ENCODE measurements around the gene SLC36A2.
"Not testable (repeated sequence)": the region's sequence is repeated elsewhere in the genome, so short reads cannot be mapped to it uniquely, and the experiment has no call there.

SLC36A2 gene

GRCh38 chr5:151347369-151347768 lies at the start of gene SLC36A2:
TSS of gene SLC36A2 (minus strand) at chr5:151347559. CDS start at chr5:151347460, 99 bp downstream.
- DNase-seq, result no peak

- no peak for DNase-seq
These were observed 41.6 kb upstream of the SLC36A2 start for GRCh38 chr5:151388960-151389359.

GRCh38 chr5:151384106-151384505 lies 36.7 kb upstream of the SLC36A2 start:
- DNase-seq, result no peak

GRCh38 chr5:151383011-151383410 lies 35.7 kb upstream of the SLC36A2 start:
- DNase-seq, result no peak

- no peak for DNase-seq
These were observed 35.2 kb upstream of the SLC36A2 start for GRCh38 chr5:151382576-151382975.

GRCh38 chr5:151381899-151382298 lies 34.5 kb upstream of the SLC36A2 start:
- no peak for DNase-seq

- DNase-seq, result no peak
These were observed 31.3 kb upstream of the SLC36A2 start for GRCh38 chr5:151378616-151379015.

- DNase-seq, result no peak
These were observed 27.2 kb upstream of the SLC36A2 start for GRCh38 chr5:151374539-151374938.

GRCh38 chr5:151367038-151367437 lies 19.7 kb upstream of the SLC36A2 start:
- not testable (repeated sequence) for DNase-seq

GRCh38 chr5:151363673-151364072 lies 16.3 kb upstream of the SLC36A2 start:
- DNase-seq, result no peak

GRCh38 chr5:151362970-151363369 lies 15.6 kb upstream of the SLC36A2 start:
- no peak for DNase-seq

GRCh38 chr5:151359391-151359790 lies 12.0 kb upstream of the SLC36A2 start:
- no peak for DNase-seq

GRCh38 chr5:151357792-151358191 lies 10.4 kb upstream of the SLC36A2 start:
- no peak for DNase-seq

- DNase-seq, result no peak
These were observed 9.7 kb upstream of the SLC36A2 start for GRCh38 chr5:151357097-151357496.

- no peak for DNase-seq
These were observed 4.3 kb upstream of the SLC36A2 start for GRCh38 chr5:151351671-151352070.

GRCh38 chr5:151348789-151349188 lies 1.4 kb upstream of the SLC36A2 start:
- no peak for DNase-seq

- DNase-seq, result no peak
These were observed 1.4 kb downstream of the SLC36A2 start for GRCh38 chr5:151345808-151346478.

- no peak for DNase-seq
These were observed 2.1 kb downstream of the SLC36A2 start for GRCh38 chr5:151345187-151345807.

GRCh38 chr5:151344088-151344487 lies 3.3 kb downstream of the SLC36A2 start:
- DNase-seq, result no peak

- no peak for DNase-seq
These were observed 7.4 kb downstream of the SLC36A2 start for GRCh38 chr5:151340004-151340403.

- DNase-seq, result no peak
These were observed 8.6 kb downstream of the SLC36A2 start for GRCh38 chr5:151338734-151339133.

- no peak for DNase-seq
These were observed 14.5 kb downstream of the SLC36A2 start for GRCh38 chr5:151332857-151333256.

GRCh38 chr5:151328734-151329133 lies 18.6 kb downstream of the SLC36A2 start:
- DNase-seq, result no peak

- no peak for DNase-seq
These were observed 19.8 kb downstream of the SLC36A2 start for GRCh38 chr5:151327585-151327984.

- no peak for DNase-seq
These were observed 21.1 kb downstream of the SLC36A2 start for GRCh38 chr5:151326266-151326665.
